Inferior parietal cortex (tissue), 1 donor: ENCODE data around the gene SLC6A17.

Source experiments
- DNase-seq: peaks from one replicate; pipeline ENCODE4 v3.0.0-alpha.2; 2016; ENCODE audit errors: extremely low spot score

The SLC6A17 gene

GRCh38 chr1:110173466-110174105, 23.3 kb downstream of the SLC6A17 start:
- no peak for DNase-seq

GRCh38 chr1:110174961-110175360, 24.7 kb downstream of the SLC6A17 start:
- DNase-seq, result no peak

DNA sequence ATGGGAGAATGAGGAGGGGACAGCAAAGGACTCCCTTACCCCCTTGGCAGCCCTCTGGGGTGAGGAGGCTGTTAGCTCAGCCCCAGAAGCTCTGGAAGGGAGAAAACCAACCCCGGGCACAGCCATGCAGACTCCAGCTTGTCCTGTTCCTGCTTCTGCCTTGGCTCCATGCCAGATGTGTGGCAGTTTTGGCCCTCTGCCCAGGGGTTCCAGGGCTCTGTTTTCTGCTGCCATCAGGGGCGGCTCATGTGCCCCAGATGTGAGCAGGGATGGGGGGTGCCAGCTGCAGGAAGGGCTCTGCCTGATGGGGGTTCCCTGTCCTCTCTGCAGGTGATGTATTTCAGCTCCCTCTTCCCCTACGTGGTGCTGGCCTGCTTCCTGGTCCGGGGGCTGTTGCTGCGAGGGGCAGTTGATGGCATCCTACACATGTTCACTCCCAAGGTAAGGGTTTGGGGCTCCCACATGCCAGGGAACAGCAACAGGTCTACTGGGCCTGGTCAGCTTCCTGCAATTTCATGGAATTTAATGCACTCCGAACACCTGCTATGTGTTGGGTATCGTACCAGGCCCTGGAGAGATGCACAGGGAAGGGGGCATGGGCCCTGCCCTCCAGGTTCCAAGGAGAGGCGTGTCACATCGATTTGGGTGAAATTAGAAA, 26.1 kb downstream of the SLC6A17 start:
- no peak for DNase-seq

DNA sequence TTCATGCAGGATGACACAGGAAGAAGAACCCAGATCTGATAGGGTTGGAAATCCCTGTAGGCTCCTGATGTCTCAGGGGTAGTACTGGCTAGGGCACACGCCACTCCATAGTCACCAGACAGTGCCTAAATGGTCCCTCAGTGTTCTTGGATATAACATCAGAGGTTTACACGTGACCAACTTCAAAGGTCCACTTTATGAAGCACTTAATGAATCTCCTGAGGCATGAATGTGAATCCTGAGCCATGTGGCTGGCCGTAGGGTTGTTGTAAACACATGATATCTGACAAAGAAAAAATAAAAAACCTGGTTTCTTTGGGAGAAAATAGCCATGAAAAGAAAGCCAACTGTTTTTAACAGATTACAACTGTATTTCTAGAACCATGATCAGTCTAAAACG, 27.5 kb downstream of the SLC6A17 start:
- no peak for DNase-seq

DNA sequence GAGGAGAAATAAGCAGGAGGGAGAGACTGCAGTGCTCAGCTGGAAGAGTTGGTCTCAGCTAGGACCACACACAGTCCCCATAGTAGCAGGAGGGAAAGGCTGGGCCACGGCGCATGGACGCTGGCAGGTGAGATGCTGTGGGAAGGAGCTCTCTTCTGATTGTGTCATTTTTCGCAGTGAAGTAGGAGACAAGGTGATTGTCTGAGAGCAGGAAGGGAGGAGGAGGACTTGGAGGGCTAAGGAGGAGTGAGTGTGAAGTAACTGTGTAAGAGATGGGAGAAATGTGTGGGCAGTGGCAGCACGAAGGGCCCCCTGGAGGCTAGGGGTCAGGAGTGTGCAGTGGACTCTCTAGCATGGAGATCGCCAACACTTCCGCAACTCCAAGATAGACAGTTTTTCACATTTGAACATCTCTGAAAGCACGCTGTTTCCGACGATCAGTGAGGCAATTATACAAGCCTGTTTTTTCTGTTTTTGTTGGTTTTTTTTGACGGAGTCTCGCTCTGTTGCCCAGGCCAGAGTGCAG, 33.4 kb downstream of the SLC6A17 start:
- no peak for DNase-seq

DNA sequence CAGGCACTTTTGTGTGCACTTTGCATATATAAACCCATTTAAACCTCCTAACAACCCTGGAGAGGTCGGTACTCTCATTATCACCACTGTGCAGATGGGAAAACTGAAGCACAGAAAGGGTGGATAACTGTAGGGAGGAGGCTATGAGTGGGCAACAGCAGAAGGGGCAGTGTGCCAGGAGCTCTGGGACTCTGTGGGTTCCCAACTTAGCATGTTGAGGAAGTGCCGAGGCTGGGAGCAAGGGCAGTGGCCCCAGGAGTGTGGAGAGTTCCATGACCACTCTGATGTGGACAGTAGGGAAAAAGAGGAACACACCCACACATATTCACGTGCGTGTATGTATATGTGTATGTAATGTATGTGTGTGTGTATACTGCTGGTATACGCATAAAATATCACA, 34.2 kb downstream of the SLC6A17 start:
- no peak for DNase-seq

- no peak for DNase-seq
Observed at GRCh38 chr1:110185181-110185580, 34.9 kb downstream of the SLC6A17 start.

DNA sequence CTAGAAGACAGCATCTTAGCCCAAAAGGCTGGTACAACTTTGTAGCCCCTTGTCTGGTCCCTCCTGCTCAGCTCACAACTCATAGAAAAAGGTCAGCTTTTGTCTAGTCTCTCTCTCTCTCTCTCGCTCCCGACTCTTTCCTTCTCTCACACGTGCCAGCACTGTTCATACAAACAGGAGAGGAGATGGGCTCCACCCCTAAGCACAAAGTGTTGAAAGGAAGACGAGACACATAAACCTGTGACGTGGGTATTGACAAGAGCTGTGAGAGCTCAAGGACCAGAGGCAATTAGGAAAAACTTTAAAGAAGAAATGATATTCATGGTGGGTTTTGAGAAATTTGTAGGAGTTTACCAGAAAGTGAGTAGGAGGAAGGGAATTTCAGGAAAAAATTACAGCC, 36.3 kb downstream of the SLC6A17 start:
- no peak for DNase-seq

DNA sequence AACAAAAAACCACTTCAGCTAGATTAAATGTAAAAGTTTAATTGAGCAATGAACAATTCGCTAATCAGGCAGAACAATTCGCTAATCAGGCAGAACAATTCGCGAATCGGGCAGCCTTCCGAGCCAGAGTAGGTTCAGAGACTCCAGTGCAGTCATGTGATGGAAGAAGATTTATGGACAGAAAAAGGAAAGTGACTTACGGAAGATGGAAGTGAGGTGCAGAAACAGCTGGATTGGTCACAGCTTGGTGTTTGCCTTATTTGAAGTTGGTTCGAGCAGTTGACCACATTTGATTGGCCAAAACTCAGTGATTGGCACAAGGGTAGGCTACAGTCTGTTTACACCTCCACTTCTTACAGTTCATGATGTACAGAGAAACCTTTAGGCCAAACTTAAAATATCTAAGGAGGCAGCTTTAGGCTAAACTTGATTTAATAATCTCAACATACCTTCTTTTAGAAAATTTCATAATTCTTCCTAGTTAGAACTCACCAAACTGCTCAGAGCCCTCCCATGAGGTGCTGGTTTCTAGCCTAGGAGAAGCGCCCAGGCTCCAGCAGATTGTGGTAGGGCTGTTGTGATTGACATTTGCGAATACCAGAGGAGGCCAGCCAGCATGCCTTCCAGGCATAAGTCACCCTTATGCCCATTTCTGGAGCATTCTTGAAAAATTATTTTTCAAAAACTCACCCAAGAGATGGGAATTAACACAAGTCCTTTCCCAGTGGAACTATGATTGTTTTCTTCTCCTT, 37.0 kb downstream of the SLC6A17 start:
- DNase-seq, result no peak

GRCh38 chr1:110188035-110188618, 37.8 kb downstream of the SLC6A17 start:
- DNase-seq, result no peak

- no peak for DNase-seq
Observed at GRCh38 chr1:110189181-110189580, 38.9 kb downstream of the SLC6A17 start.

DNA sequence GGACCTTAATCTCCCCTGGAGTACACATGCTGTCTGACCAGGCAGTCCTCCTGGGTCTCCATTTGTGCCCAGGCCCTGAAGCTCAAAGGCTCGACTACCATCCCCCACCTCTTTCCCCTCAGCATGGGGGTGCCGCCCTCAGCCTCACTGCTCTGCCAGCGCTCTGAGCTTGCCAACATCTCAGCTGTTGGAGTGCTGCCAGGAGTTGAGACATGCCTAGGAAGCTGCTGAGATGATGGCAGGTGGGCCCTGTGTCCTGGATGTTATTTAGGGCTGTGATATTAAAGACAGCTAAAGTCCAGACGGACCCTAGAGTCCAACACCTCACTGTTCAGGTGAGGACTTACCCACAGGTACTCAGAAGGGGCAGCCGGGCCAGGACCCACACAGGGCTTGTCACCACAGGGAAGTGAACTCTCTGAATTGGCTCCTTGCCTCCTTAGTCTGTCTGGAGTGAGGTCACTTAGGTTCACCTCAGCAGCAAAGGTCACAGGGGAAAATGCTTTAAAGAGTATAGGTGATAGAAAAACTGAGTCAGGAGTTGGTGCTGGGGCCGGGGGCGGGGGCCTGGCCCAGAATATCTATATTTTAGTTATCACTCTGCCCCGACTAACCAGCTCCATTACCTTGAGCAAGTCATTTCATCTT, 40.1 kb downstream of the SLC6A17 start:
- DNase-seq, result no peak

- no peak for DNase-seq
Observed at GRCh38 chr1:110192541-110192940, 42.2 kb downstream of the SLC6A17 start.

GRCh38 chr1:110195196-110195595, 44.9 kb downstream of the SLC6A17 start:
- DNase-seq, result no peak

GRCh38 chr1:110196917-110197765, 46.8 kb downstream of the SLC6A17 start:
- DNase-seq, result no peak

DNA sequence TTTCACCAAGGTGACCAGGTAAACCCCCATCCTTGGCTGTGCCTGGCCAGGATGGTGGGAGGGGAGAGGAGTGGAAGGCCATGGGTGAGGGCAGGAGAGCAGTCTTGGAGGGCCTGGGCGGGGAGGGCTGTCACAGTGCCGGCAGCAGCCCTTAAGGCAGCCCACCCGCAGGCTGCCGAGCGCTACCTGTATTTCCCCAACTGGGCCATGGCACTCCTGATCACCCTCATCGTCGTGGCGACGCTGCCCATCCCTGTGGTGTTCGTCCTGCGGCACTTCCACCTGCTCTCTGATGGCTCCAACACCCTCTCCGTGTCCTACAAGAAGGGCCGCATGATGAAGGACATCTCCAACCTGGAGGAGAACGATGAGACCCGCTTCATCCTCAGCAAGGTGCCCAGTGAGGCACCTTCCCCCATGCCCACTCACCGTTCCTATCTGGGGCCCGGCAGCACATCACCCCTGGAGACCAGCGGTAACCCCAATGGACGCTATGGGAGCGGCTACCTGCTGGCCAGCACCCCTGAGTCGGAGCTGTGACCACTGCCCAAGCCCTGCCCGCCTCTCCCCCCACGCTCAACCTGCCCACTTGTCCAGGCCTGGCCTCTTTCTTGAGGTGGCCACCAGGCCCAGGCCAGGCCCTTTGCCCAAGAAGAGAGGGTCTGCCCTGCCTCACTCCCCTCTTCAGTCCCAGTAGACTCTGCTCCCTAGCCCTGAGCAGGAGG, 47.8 kb downstream of the SLC6A17 start:
- DNase-seq, result no peak

GRCh38 chr1:110198746-110199145, 48.5 kb downstream of the SLC6A17 start:
- no peak for DNase-seq

GRCh38 chr1:110200190-110200589, 49.9 kb downstream of the SLC6A17 start:
- no peak for DNase-seq

GRCh38 chr1:110200666-110201065, 50.4 kb downstream of the SLC6A17 start:
- DNase-seq, result no peak

GRCh38 chr1:110201157-110201825, 51.0 kb downstream of the SLC6A17 start:
- no peak for DNase-seq
